Activated CD8-positive, alpha-beta memory T cell treated with anti-CD3 and anti-CD28 coated beads for 4 hours (primary cell): Measurements from ENCODE around the gene RPS2.
"Not testable (repeated sequence)": the region's sequence is repeated elsewhere in the genome, so short reads cannot be mapped to it uniquely, and the experiment has no call there.

Experiments used
- DNase-seq, 2 donors: peaks; one replicate each; pipeline ENCODE4 v3.0.0-alpha.2; 2020; ENCODE audit warnings: low read depth in 2 of 2

The RPS2 gene

DNA sequence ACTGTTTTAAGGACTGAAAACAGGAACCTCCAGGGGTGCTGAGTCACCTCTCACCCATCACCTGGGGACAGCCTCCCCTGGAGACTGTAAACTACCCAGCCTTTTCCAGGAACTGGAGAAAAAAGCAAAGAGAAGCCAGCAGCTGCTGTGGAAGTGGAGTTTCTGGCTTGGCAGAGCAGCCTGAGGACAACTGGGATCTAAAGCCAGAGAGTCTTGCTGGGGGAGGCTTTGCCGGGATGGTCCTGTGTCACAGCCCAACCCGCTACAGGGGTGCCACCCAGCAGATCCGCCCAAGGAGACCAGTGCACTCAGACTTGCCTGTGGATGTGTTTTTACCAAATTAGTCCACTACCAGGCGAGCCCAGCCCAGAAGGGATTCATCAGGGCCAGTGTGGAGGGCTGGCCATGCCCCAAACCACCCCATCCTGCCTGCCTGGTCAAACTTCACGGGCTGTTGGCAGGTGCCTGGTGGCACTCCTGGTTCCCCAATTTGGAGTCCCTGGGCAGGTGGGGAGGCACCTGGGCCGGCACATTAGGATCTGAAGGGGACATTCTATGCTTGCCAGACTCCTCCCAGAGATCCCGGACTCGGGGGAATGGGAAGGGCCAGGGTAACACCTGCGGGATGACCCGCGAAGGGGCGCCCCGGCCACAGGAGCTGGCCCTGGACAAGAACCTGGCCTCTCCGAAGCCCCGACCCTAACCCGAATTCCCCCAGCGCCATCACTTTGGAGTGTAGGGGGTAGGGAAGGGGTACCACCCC, 22.4 kb downstream of the RPS2 start:
- DNase-seq, result no peak

DNA sequence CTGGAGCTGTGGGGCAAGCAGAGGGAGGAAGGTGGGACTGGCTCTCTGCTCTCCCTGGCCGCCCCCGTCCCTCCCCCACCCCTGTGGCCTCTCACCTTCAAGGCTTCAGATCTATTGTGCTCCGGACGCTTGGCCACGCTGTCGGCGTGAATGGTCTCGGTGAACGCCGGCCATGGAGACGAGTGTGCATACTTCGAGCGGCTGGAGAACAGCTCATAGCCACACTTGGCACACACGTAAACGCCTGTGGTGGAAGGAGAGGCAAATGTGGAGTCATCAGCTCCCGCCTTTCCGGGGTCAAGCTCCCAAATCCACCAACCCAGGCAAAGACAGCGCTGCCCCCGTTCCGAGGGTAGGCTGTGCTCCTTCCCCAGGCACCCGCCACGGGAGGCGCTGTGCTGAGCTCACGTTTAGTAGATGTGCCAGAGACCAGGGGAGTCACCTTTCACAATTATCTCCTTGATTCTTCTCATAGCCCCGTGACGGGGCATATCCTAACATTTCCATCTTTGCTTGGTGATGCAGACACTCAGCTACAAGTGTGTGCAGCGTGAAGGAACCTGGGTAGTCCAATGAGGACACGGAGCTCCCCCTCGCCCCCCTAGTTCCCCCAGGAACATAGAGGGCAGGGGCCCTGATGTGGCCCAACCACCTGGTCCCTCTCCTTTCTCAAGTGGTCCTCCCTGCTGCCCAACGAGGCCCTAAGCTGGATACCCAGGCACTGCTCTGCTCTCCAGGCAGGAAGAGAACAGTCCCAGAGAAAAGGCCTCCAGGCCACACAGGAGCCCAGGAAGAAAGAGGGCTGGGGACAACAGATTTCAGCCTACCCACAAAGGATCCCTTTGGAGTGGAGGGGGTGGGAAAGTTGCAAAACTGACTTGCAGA, 23.2 kb downstream of the RPS2 start:
- DNase-seq, result no peak

DNA sequence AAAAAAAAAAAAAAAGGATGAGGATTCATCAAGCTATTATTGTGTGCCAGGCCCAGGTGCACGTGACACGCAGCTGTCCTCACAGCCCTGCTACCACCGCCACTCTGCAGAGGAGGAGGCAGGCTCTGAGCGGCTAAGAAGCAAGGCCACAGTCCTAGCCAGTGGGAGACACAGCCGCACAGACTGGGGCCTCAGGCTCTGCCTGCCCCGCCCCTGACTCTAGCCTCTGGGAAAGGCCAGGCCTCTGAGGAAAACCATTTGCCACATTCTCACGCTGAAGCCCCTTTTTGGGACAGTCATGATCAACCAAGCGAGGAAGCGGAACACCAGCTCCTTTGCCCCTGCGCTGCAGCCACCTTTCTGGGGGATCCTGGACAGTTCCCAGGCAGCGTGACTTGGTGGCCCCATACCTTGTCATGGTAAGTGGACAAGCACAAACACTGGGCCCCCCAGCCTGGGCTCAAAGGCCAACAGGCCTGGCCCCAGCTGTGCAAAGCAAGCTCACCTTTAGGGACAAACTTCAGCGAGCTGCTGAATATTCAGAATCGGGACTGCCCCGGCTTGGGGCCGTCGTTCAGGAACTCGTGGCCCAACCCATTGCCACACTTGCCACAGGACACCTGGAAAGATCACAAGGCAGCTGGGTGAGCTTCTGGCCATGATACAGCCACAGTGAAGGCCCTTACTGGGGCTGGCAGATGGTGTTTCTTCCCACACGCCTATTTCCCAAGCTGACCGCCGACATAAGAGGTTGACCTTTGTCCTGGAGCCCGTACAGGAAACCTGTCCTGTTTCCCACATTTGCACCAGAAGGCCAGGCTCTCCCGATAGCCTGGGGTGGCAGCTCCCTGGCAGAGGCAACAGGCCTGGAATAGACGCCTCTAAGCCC, 24.1 kb downstream of the RPS2 start:
- DNase-seq, result no peak

DNA sequence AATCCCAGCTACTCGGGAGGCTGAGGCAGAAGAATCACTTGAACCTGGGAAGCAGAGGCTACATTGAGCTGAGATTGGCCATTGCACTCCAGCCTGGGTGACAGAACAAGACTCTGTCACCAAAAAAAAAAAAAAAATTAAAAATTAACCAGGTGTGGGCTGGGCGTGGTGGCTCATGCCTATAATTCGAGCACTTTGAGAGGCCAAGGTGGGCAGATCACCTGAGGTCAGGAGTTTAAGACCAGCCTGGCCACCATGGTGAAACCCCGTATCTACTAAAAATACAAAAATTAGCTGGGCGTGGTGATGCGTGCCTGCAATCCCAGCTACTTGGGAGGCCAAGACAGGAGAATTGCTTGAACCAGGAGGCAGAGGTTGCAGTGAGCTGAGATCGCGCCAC, 24.8 kb downstream of the RPS2 start:
- DNase-seq, result not testable (repeated sequence)

DNA sequence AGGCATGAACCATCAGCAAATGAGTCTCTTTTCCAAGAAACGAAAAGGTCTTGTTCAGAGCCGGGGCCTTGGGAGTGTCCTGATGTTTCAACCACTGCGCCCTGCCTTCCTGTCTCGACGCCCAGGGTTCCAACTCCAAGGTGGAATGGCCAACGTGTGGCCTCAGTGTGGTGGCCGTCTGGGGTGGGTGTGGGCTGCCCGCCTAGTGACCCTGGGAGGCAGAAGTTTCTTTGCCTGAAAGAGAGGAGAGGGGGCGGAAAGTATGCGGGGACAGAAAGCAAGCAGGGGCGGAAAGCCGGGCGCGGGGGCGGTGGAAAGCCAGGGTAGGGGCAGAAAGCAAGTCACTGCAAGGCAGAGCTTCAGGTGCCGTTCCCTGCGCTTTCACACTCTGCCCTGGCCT, 25.7 kb downstream of the RPS2 start:
- DNase-seq, result no peak

DNA sequence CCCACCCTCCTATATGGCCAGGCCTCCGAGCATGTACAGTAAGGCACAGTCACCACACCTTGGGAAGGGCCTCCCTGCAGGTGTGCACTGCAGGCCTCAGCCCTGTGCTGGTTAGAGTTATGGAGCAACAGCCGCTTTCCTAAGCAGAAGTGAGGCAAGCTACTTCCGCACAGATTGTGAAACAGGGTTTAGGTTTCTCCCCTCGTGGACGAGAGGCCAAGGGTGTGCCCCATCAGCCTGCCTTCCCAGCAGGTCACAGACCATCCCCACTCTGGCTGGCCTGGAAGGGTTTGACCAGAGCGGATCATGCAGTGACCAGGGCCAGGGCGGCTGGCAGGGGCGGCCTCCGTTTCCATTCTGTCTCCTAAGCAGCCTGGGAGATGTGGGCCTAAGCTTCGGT, 26.3 kb downstream of the RPS2 start:
- DNase-seq, result no peak

DNA sequence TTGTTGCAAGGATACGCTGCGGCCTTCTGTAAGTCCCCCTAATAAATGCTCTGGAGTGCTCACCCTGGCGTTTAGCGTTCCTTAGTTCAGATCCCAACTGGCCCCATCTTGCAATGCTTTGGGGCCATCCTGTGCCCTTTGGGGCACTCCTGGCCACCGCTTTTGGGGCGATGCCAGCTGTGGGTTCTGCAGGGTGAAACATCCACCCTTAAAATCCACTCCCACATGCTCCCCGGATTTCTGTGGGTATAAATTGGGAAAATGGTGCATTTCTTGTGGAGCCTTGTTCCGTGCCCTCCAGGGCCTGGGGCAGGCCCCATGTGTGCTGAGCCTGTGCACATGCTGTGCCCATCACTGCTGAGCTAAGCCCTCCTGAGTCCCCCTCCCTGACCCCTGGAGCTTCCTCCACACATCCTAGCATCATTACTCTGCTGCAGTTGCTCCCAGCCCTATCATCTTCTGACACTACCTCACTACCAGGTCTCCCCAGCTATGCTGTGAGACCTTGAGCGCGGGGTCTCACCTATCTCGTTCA, 27.6 kb downstream of the RPS2 start:
- DNase-seq, result no peak

DNA sequence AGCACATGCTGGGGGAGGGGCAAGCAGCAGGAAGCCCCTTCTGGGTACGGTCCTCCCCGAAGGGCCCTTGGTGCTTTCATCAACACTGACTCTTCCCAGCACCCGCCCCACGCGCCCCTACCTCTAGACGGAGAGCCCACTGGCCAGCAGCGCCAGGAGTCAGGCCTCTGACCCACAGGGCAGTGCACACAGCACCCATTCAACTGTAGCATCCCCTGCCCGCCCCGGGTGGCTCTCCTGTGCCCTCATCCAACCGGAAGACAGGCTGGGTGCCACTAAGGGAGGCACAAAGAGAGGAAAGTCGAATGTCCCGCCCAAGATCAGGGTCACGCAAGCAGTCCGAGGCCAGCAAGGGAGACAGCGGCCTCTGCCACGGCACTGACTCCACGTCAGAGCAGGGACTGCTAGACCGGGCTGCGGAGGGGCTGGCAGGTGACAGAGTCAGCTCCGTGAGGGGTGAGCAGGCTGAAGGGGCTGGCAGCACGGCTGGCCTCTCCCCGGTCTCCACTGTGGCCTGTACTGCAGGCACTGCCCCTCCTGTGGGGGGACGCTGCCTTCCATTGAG, 31.4 kb downstream of the RPS2 start:
- no peak for DNase-seq

DNA sequence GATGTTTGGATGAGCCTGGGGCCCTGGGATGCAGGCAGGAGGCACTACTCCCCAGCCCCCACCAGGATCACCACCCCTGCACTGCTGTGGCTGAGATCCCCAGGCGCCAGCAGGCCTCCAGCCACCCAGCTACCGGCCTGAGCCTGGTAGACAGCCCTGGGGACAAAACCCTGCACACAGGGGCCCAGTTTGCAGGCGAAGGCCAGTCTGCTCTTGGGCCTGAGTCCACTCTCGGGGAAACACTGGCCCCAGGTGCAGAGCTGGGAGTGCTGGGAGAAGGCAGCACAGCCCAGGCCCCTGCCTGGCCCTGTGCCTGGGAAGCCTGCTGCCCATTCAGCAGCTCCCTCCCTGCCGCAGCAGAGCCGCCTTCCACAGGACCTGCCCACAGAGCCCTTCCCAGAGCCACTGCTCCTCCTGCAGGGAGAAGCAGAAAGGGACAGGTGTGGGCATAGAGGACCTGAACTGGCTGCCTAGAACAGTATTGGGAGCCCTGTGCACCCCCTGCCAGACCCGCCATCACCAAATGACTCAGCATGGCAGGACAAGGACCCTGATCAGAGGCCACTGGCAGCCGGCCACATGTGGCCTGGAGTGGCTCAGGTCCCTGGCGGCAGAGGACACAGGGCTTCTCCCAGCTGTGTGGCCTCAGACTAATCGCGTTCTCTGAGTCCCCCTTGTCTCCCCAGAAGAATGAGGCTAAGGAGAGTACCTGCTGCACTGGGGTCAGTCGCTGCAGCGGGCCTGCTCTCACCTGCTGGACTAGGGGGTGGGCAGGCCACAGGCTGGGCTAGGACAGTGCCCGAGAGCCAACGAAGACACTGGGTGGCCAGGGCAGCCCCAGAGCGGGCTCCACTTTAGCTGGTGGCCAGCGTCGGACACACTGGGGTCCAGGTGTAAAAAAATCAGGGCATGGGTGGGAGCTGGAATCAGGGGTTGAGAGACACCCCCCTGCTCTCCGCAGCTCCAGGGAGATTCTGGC, 32.3 kb downstream of the RPS2 start:
- DNase-seq, result no peak

DNA sequence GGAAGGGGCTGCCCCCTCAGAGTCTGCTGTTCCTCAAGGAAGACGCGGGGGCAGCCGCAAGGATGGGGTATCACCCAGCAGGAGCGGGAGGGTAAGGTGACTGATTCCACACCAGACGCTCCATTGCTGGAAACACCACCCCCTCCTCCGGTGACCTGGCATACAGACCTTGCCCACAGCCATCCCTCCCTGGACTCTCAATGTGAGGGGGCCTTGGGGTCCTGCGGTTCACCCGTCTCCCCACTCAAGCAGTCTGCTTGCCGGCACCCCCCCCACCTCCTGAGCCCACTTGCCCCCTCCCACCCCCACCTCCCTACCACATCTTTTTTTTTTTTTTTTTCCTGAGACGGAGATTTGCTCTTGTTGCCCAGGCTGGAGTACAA, 34.3 kb downstream of the RPS2 start:
- DNase-seq, result no peak

DNA sequence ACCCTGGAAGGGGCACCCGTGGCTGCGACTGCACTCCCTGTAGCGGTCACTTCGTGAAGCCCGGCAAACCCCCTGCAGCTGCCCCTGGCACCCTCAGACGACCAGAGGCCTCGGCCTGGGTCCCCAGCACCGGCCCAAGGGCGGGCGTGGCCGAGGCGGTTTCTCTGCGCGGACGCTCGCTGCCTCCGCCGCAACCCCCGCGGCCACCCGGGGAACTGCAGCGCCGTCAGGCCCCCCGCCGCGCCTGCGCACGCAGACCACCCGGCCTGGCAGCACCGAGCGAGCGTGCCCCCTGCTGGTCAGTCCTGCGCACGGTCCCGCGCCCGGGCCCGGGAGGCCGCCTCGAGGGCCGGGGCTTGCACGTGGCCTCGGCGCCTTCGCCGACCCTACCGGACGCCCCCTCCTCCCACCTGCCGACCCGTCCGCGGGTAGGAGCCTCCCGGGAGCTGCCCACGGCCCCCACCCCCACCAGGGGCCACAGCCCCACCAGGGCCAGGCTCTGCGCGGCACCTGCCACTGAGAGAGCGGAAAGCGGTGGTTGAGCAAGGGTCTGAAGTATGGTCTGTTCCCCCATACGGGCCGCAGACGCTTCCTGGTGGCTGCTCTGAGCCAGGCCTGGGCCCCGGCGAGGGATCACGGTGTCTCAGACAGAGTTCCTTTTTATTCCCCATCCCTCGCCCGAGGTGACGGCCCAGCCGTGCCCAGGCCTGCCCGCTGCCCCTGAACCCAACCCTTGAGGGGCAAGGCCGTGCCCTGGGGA, 34.9 kb downstream of the RPS2 start:
- peak; percentile 79 to 84 for DNase-seq

DNA sequence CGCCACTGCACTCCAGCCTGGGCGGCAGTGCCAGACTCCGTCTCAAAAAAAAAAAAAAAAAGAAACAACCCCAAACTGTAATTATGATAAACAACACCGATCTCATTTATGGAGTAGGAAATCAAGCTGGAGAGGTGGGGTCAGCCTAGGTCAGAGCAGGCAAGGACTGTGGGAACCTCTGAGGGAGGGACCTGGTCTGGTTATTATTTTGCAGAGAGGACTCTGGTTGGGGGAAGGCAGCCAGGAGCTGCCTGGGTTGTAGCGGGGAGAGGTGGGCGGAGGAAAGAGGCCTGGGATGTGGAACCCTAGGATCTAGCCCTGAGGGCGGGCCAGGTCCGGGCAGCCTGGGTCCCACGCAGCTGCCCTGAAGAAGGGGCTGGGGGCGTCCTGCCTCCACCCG, 35.5 kb downstream of the RPS2 start:
- DNase-seq, result no peak

DNA sequence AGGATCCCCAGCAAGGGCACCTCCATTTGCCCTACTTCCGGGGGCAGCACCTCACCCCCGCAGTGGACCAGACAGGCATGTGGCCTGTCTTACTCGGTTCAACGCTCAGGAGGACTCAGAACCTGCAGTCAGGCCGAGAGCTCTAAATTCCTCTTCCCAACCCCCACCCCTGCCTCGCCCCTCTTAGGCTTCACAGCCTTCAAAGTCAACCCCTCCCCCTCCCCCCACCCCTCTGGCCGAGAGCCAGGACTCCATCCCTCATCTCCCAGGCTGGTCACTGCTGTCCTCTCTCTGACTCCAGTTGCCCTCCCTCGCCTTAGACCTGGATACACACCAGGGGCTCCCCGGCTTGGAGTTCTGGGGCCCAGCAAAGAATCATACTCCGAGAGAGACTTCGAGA, 38.4 kb downstream of the RPS2 start:
- DNase-seq, result no peak

DNA sequence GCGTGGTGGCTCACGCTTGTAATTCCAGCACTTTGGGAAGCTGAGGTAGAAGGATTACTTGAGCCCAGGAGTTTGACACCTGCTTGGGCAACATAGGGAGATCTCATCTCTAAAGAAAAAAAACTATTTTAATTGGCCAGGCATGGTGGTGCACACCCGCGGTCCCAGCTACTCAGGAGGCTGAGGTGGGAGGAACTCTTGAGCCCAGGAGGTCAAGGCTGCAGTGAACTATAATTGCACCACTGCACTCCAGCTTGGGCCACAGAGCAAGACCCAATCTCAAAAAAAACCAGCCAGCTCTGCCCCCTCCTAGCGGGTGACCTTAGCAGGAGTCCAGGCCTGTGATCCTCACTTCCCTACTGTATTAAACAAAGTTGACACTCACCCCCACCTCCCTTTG, 40.5 kb downstream of the RPS2 start:
- DNase-seq, result no peak

DNA sequence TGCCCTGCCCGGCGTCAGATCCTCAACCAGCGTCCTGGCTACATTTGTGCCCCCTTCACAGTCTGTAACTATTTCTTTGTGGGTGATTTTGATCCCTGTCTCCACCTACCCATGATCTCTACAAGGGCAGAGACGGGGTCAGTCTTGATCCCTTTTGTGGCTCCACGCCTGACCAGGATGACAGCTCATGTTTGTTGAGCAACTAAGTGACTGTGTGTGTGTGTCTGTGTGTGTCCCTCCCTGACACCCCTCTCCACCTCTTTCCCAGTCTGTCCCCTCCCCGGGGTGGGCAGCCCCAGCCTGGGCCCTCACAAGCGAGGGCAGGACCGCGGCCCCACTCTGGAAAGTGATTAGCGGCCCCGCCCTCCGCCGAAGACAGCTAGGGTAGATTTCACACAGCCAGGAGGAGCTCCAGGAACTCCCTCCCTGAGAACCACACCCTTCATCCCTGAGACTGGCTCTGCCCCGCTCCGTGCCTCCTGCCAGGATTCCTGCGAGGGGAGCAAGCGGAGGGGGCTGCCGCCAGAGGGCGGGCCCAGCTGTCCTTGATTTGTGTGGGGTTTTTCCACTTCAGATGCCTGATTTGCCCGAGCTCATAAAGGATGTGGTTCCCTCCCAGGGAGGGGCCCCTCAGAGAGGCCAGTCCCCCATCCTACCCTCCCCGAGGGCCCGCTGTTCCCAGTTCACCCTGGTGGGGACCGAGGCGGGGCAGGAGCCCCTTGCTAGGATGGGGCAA, 41.2 kb downstream of the RPS2 start:
- DNase-seq, result no peak

DNA sequence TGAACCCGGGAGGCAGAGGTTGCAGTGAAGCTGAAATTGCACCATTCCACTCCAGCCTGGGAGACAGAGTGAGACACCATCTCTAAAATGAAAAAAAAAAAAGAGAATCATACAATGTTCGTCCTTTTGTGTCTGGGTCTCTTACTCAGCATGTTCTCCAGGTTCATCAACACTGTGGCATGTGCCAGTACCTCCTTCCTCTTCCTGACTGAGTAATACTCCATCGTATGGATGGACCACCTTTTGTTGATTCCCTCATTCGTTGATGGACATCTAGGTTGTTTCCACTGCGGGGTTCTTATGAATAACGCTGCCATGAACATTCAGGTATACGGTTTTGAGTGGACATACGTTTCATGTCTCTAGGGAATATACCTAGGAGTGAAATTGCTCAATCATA, 42.3 kb downstream of the RPS2 start:
- DNase-seq, result no peak

DNA sequence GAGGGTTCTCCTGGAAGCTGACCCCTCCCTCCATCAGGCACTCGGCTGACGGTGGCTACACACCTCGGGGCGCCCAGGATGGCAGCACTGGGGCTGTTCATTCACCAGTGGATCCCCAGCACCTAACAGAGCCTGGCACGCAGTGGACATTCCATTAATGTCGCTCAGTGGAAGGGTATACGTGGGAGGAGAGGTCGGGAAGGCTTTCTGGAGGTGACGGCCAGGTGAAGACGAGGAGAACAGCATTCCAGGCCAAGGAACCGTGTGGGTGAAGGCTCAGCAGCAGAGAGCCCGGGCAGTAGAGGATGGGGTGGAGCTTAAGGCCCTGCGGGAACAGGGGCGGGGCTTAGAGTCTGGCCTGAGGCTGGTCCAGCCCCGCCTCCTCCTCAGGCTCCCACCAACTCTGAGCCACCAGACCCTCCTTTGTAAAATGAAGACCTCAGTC, 43.9 kb downstream of the RPS2 start:
- no peak for DNase-seq

DNA sequence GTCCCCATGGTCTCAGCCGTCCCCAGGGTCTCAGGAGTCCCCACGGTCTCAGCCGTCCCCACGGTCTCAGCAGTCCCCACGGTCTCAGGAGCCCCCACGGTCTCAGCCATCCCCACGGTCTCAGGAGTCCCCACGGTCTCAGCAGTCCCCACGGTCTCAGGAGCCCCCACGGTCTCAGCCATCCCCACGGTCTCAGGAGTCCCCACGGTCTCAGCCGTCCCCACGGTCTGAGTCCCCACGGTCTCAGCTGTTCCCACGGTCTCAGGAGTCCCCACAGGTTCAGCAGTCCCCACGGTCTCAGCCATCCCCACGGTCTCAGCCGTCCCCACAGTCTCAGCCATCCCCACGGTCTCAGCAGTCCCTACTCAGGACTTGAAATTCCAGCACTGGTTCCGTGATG, 44.5 kb downstream of the RPS2 start:
- DNase-seq, result not testable (repeated sequence)
